ENCODE measurements around the gene RNF20.

- no peak for TF ChIP-seq SUZ12 (IDR thresholded peaks at IDR 0.05; ENCODE audit: extremely low read depth, insufficient read depth, insufficient read length)
- TF ChIP-seq YY1 (IDR thresholded peaks at IDR 0.05; ENCODE audit: insufficient read depth, insufficient read length): no peak
Observed at GRCh38 chr9:101601904-101602765, 68.5 kb downstream of the RNF20 start.
